Osteocyte (in vitro differentiated cells): ENCODE results near the gene TSPEAR. TPM values are rescaled to one million over a fixed set of nuclear protein-coding genes. Genes with fewer than 3 reads are reported as not detected.
"Not testable (repeated sequence)": the region's sequence is repeated elsewhere in the genome, so short reads cannot be mapped to it uniquely, and the experiment has no call there.

Experiments used
- DNase-seq: peaks from one replicate; pipeline ENCODE4 v3.0.0; 2021; ENCODE audit warnings: mixed read lengths; ENCODE audit not compliant: unreplicated experiment; ENCODE audit errors: extremely low spot score
- H3K27ac Mint-ChIP-seq: one replicate; pipeline ENCODE4 v1.8.0; 2021; ENCODE audit warnings: mild to moderate bottlenecking, mixed read lengths; ENCODE audit not compliant: unreplicated experiment
- H3K27me3 Mint-ChIP-seq: one replicate; pipeline ENCODE4 v1.8.0; 2021; ENCODE audit warnings: mixed read lengths; ENCODE audit not compliant: unreplicated experiment
- H3K36me3 Mint-ChIP-seq: one replicate; pipeline ENCODE4 v1.8.0; 2021; ENCODE audit warnings: mixed read lengths; ENCODE audit not compliant: unreplicated experiment
- H3K4me1 Mint-ChIP-seq: one replicate; pipeline ENCODE4 v1.8.0; 2021; ENCODE audit warnings: mixed read lengths; ENCODE audit not compliant: unreplicated experiment
- H3K4me3 Mint-ChIP-seq: one replicate; pipeline ENCODE4 v1.8.0; 2021; ENCODE audit warnings: mild to moderate bottlenecking, moderate library complexity, mixed read lengths; ENCODE audit not compliant: unreplicated experiment
- H3K9me3 Mint-ChIP-seq: one replicate; pipeline ENCODE4 v1.8.0; 2021; ENCODE audit warnings: mixed read lengths; ENCODE audit not compliant: unreplicated experiment
- total RNA-seq: library from RNA; stranded (reverse); gene quantifications from 2 replicates; pipeline ENCODE4 v1.2.1, GENCODE V29; 2021
- TF ChIP-seq, protein P1 (sequence below): fragments of 200-600 bp; sonication (generic); IDR thresholded peaks from 2 replicates; pipeline ENCODE4 v1.5.0; 2021; ENCODE audit warnings: antibody characterized with exemption, mild to moderate bottlenecking, moderate library complexity

Gene TSPEAR
- total RNA-seq, 1 donor from 2014 or later = not detected

DNA sequence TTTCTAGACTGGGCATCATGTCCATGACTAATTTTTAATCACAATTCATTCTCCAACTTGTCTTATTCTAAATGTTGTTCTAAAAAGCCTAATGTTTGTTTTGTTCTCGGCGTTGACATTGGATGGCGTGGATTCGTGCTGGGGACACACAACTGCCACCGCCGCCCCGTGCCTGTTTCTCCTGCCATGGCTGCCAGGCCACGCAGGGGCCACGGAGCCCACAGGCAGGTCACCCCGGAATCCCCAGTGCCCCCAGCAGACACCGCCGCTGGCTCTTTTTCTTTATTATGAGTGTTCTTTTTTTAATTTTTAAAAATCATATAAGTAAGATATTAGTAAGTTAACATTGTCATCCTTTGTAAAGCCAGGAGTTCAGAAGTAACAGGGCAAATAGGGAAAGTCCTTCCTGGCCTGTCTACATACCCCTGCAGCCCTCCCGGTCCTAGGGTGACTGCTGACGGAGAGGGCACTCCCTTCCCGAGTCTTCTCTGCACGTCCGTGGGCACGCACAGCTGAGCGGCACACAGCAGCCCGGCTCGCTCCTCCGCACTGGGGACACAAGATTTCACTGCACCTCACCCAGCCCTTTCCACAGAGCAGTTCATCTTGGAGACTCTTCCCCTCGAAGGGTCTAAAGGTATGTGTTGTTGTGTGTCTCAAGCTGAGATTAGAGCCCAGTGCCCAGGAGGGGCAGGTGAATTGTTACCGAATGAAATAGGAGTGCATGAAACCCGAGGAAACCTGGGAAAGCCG lies 203.5 kb downstream of the TSPEAR start:
- no peaks in the 10 kb centered on the region for H3K9me3 Mint-ChIP-seq
- H3K36me3 Mint-ChIP-seq = no peaks in the 10 kb centered on the region
- peaks cover 12% of the 10 kb centered on the region for H3K27me3 Mint-ChIP-seq
- TF ChIP-seq, protein P1, sequence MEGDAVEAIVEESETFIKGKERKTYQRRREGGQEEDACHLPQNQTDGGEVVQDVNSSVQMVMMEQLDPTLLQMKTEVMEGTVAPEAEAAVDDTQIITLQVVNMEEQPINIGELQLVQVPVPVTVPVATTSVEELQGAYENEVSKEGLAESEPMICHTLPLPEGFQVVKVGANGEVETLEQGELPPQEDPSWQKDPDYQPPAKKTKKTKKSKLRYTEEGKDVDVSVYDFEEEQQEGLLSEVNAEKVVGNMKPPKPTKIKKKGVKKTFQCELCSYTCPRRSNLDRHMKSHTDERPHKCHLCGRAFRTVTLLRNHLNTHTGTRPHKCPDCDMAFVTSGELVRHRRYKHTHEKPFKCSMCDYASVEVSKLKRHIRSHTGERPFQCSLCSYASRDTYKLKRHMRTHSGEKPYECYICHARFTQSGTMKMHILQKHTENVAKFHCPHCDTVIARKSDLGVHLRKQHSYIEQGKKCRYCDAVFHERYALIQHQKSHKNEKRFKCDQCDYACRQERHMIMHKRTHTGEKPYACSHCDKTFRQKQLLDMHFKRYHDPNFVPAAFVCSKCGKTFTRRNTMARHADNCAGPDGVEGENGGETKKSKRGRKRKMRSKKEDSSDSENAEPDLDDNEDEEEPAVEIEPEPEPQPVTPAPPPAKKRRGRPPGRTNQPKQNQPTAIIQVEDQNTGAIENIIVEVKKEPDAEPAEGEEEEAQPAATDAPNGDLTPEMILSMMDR = no peak
- DNase-seq = no peak
- H3K27ac Mint-ChIP-seq = no peak overlapping the region
- peaks cover 3% of the 10 kb centered on the region for H3K4me1 Mint-ChIP-seq
- H3K4me3 Mint-ChIP-seq = no peak overlapping the region

DNA sequence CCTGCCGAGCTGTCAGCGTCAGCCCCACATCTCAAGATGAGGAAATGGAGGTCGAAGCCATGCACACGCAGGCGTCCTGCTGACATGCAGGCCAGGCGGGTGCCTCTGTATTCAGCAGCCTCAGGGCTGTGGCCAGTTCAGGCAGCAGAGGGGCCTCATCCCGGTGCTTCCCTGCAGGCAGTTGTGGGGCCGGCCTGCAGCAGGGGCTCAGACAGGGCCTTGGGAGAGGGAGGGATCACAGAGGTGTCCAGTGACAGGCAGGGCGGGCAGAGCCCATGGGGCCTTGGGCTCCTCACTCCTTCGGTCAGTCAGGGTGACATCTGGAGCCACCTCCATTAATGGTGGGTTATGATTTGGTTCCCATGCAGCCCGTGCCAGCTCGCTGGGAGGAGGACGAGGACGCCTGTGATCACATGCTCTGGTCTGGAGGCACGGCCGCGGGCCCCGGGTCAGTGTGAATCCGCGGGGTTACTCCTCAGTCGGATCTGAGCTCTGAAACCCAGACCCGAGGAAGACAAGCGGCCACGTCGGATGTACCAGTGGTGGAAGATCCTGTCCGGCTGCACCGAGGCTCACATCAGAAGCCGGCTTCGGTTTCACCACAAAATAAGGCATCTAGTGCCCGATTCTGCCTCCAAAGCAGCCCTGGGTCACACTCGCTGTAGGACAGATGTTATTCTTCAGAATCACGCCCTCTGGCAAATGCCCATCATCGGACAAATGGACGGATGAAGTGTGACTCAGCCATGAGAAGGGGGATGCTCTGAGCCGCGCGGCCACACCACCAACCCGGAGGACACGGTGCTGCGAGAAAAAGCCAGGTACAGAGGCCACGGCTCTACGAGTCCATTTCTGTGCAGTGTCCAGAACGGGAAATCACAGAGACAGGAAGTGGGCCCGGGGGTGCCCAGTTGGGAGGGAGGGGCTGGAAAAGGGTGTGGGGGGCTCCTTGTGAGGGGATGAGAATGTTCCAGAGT lies 204.8 kb downstream of the TSPEAR start:
- H3K4me1 Mint-ChIP-seq = peaks cover 3% of the 10 kb centered on the region
- H3K27ac Mint-ChIP-seq = no peak overlapping the region

DNA sequence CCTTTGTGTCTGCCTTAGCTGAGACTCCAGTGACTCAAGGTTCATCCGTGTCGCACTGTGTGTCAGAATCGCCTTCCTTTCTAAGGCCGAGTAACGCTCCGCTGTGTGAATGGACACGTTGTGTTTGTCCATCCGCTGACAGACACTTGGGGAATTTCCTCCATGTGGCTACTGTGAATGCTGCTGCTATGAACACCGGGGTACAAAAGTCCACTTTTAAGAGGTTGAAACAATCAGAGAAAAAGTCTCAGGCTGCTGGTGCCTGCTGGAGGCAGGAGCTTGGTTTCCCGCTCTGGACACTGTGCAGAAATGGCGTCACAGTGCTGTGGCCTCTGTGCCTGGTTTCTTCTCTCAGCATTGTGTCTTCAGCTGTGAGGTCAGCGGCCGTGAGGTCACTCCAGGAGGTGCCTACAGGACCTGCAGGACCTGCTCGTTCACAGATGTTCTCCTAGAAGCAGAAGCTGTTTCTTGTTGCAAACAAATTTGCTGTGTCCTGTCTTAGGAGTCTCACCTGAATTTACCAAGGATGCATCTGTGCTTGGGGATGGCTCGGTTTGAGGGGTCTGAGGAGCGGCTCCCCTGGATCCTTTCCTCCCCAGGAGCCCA lies 205.6 kb downstream of the TSPEAR start:
- H3K9me3 Mint-ChIP-seq = no peaks in the 10 kb centered on the region
- TF ChIP-seq, protein P1 = no peak
- DNase-seq = no peak
- peaks cover 8% of the 10 kb centered on the region for H3K27me3 Mint-ChIP-seq
- H3K27ac Mint-ChIP-seq = no peak overlapping the region
- peaks cover 3% of the 10 kb centered on the region for H3K4me1 Mint-ChIP-seq
- no peak overlapping the region for H3K4me3 Mint-ChIP-seq
- H3K36me3 Mint-ChIP-seq = no peaks in the 10 kb centered on the region

More for the DNA sequence above, 204.8 kb downstream of the TSPEAR start:
- Mint-ChIP-seq H3K36me3 (no peaks in the 10 kb centered on the region), H3K27me3 (peaks cover 8% of the 10 kb centered on the region), H3K4me3 (no peak overlapping the region), H3K9me3 (no peaks in the 10 kb centered on the region)
- TF ChIP-seq, protein P1 = no peak
- DNase-seq = no peak

DNA sequence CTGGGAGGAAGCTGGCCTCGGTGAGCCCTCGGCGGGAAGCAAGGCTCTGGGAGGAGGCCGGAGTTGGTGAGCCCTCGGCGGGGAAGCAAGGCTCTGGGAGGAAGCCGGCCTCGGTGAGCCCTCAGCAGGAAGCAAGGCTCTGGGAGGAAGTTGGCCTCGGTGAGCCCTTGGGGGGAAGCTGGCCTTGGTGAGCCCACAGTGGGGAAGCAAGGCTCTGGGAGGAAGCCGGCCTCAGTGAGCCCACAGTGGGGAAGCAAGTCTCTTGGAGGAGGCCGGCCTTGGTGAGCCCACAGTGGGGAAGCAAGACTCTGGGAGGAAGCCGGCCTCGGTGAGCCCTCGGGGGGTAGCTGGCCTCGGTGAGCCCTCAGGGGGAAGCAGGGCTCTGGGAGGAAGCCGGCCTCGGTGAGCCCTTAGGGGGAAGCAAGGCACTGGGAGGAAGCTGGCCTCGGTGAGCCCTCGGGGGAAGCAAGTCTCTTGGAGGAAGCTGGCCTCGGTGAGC lies 207.4 kb downstream of the TSPEAR start:
- DNase-seq = no peak
- H3K27me3 Mint-ChIP-seq = peaks cover 8% of the 10 kb centered on the region
- peaks cover 3% of the 10 kb centered on the region for H3K4me1 Mint-ChIP-seq
- H3K9me3 Mint-ChIP-seq = no peaks in the 10 kb centered on the region
- no peaks in the 10 kb centered on the region for H3K36me3 Mint-ChIP-seq
- TF ChIP-seq, protein P1 = no peak
- no peak overlapping the region for H3K4me3 Mint-ChIP-seq
- no peak overlapping the region for H3K27ac Mint-ChIP-seq

DNA sequence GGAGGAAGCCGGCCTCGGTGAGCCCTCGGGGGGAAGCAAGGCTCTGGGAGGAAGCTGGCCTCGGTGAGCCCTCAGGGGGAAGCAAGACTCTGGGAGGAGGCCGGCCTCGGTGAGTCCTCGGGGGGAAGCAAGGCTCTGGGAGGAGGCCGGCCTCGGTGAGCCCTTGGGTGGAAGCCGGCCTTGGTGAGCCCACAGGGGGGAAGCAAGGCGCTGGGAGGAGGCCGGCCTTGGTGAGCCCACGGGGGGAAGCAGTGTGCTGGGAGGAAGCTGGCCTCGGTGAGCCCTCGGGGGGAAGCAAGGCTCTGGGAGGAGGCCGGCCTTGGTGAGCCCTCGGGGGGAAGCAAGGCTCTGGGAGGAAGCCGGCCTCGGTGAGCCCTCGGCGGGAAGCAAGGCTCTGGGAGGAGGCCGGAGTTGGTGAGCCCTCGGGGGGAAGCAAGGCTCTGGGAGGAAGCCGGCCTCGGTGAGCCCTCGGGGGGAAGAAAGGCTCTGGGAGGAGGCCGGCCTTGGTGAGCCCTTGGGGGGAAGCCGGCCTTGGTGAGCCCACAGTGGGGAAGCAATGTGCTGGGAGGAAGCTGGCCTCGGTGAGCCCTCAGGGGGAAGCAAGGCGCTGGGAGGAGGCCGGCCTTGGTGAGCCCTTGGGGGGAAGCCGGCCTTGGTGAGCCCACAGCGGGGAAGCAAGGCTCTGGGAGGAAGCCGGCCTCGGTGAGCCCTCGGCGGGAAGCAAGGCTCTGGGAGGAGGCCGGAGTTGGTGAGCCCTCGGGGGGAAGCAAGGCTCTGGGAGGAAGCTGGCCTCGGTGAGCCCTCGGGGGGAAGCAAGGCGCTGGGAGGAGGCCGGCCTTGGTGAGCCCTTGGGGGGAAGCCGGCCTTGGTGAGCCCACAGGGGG lies 208.1 kb downstream of the TSPEAR start:
- H3K27ac Mint-ChIP-seq, H3K4me3 Mint-ChIP-seq, H3K27me3 Mint-ChIP-seq, H3K9me3 Mint-ChIP-seq, H3K36me3 Mint-ChIP-seq, DNase-seq, H3K4me1 Mint-ChIP-seq: not testable (repeated sequence)
